RWPE2 (cell line): ENCODE results near the gene LDLRAD4.

Source experiments
- ATAC-seq: fragments of 200-7000 bp; cut with Tn5 transposase; 3 replicates; pipeline ENCODE4 v1.9.1; 2021; ENCODE audit warnings: low read depth
- DNase-seq: peaks from one replicate; pipeline ENCODE4 v3.0.0-alpha.2; 2020; ENCODE audit warnings: low spot score
- H3K27ac ChIP-seq: fragments of 450-650 bp; 2 replicates; pipeline ENCODE4 v1.5.1; 2017; ENCODE audit warnings: mild to moderate bottlenecking; ENCODE audit not compliant: poor library complexity, severe bottlenecking
- H3K27me3 ChIP-seq: fragments of 250-450 bp; sonication (Bioruptor Pico); 2 replicates; pipeline ENCODE4 v1.5.1; 2021; ENCODE audit warnings: mild to moderate bottlenecking, moderate library complexity; ENCODE audit not compliant: insufficient read depth, poor library complexity, severe bottlenecking
- H3K36me3 ChIP-seq: fragments of 250-450 bp; sonication (Bioruptor Pico); 2 replicates; pipeline ENCODE4 v1.5.1; 2020; ENCODE audit warnings: low read depth, mild to moderate bottlenecking, moderate library complexity
- H3K4me1 ChIP-seq: fragments of 250-450 bp; sonication (Bioruptor Pico); 2 replicates; pipeline ENCODE4 v1.5.1; 2021; ENCODE audit warnings: mild to moderate bottlenecking, moderate library complexity; ENCODE audit not compliant: insufficient read depth, poor library complexity, severe bottlenecking
- H3K4me3 ChIP-seq: fragments of 250-450 bp; sonication (Bioruptor Pico); 2 replicates; pipeline ENCODE4 v1.5.1; 2021; ENCODE audit warnings: mild to moderate bottlenecking, moderate library complexity; ENCODE audit not compliant: severe bottlenecking
- H3K9me3 ChIP-seq: fragments of 250-450 bp; sonication (Bioruptor Pico); 2 replicates; pipeline ENCODE4 v1.5.1; 2021; ENCODE audit warnings: mild to moderate bottlenecking, moderate library complexity; ENCODE audit not compliant: severe bottlenecking
- CTCF ChIP-seq: fragments of 450-650 bp; IDR thresholded peaks from one replicate; pipeline ENCODE4 v1.5.1; 2017; ENCODE audit warnings: mild to moderate bottlenecking, moderate library complexity; ENCODE audit not compliant: poor library complexity, severe bottlenecking

LDLRAD4 gene

GRCh38 chr18:13298262-13298661 is 79.7 kb downstream of the LDLRAD4 start:
- DNase-seq = no peak
- ATAC-seq = no peak
- Histone ChIP-seq H3K36me3 (no peaks in the 10 kb centered on the region), H3K9me3 (no peaks in the 10 kb centered on the region), H3K27ac (no peak overlapping the region), H3K4me3 (no peak overlapping the region), H3K27me3 (no peaks in the 10 kb centered on the region), H3K4me1 (no peaks in the 10 kb centered on the region)
- no peak for TF ChIP-seq CTCF

GRCh38 chr18:13300029-13300428 is 81.5 kb downstream of the LDLRAD4 start:
- no peak for TF ChIP-seq CTCF
- Histone ChIP-seq H3K36me3 (no peaks in the 10 kb centered on the region), H3K27me3 (no peaks in the 10 kb centered on the region), H3K4me3 (no peak overlapping the region), H3K4me1 (no peaks in the 10 kb centered on the region), H3K27ac (no peak overlapping the region), H3K9me3 (no peaks in the 10 kb centered on the region)
- ATAC-seq (no peak), DNase-seq (no peak)

DNA sequence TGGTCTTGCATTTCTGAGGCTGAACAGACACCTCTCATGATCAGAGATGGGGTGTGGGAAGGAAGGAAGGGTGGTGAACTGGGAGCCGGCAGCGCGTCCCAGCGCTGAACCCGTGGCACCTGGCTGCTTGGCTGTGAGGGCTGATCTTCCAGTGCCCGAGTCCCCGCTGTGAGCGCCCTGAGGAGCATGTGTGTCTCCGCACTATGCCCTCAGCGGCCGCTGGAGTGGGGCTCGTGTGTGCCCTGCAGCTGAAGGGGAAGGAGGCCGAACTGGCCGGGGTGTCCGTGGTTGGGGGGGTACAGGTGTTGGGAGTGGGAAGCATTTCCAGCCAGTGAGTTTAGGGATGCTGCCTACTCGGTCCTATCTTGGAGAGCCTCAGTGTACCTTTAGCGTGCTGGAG is 82.2 kb downstream of the LDLRAD4 start:
- Histone ChIP-seq H3K36me3 (no peaks in the 10 kb centered on the region), H3K27me3 (no peaks in the 10 kb centered on the region), H3K9me3 (no peaks in the 10 kb centered on the region), H3K27ac (no peak overlapping the region), H3K4me3 (no peak overlapping the region), H3K4me1 (no peaks in the 10 kb centered on the region)
- no peak for DNase-seq
- no peak for ATAC-seq
- no peak for TF ChIP-seq CTCF

- H3K27ac ChIP-seq = no peak overlapping the region
- H3K4me1 ChIP-seq = no peaks in the 10 kb centered on the region
- DNase-seq (no peak), ATAC-seq (no peak)
- H3K27me3 ChIP-seq = no peaks in the 10 kb centered on the region
- TF ChIP-seq CTCF = no peak
- H3K36me3 ChIP-seq = no peaks in the 10 kb centered on the region
- no peaks in the 10 kb centered on the region for H3K9me3 ChIP-seq
- H3K4me3 ChIP-seq = no peak overlapping the region
Measured at GRCh38 chr18:13302040-13302439, 83.5 kb downstream of the LDLRAD4 start.

DNA sequence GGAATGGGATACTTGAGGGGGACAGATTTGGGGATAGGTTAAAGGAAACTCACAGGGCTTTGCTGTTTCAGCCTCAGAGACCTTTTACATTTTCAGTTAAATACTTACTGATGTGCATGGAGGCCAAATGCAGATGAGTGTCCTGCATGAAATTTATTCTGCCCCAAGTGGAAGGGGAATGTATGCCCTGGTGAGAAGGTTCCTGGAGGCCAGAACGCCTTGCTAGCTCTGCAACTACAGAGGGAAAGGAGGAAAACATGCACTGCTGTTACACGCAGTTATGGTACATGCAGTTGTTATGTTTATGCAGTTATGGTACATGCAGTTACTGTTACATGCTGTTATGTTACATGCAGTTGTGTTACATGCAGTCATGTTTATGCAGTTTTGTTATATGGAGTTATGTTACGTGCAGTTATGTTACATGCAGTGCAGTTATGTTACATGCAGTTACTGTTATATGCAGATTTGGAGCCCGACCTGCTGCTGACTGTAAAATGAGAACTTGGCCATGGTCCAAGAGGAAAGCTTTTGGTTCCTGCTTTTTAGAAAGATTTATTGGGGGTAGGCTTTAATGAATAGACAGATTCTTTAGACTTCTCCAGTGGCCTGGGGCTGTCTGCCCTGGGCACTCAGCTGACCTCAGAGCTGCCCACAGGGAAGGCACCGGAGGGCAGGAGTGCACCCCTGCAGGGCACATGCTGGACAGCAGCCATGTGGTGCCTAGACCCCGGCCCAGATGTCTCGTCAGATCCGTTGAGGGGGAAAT is 84.1 kb downstream of the LDLRAD4 start:
- no peak for TF ChIP-seq CTCF
- DNase-seq = no peak
- Histone ChIP-seq H3K4me3 (no peak overlapping the region), H3K36me3 (no peaks in the 10 kb centered on the region), H3K27me3 (no peaks in the 10 kb centered on the region), H3K9me3 (no peaks in the 10 kb centered on the region), H3K27ac (no peak overlapping the region), H3K4me1 (no peaks in the 10 kb centered on the region)
- no peak for ATAC-seq
